ENCODE data around the gene SH2D7.

DNA sequence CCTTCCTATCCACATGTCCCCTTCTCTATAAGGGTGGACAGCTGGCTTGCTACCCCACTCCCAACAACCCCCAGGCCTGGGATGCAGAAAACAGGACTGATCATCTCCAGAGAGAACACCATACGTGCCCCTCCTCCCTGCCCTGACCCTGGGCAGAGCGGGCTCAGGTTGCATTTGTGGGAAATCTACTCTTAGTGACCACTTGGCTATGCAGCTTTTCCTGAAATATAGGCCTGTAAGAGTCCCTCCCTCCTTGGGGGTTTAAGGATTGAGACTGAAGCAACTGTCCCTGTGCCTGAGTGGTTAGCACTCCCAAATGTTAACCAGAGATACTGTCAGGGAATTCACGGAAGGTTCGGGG lies 11.7 kb downstream of the SH2D7 start:
- TF ChIP-seq ZNF70 (CRISPR knock-in tag; IDR thresholded peaks at IDR 0.05) (no peak), ZNF565 (CRISPR knock-in tag; conservative IDR thresholded peaks at IDR 0.05; ENCODE audit: low read depth) (no peak), ZC3H10 (CRISPR knock-in tag; IDR thresholded peaks at IDR 0.05) (no peak), RARB (CRISPR knock-in tag; IDR thresholded peaks at IDR 0.05) (no peak), TOX (CRISPR knock-in tag; IDR thresholded peaks at IDR 0.05; ENCODE audit: borderline replicate concordance) (no peak), PPARA (CRISPR knock-in tag; IDR thresholded peaks at IDR 0.05; ENCODE audit: borderline replicate concordance) (no peak), ZFP3 (CRISPR knock-in tag; IDR thresholded peaks at IDR 0.05) (no peak), BACH2 (CRISPR knock-in tag; IDR thresholded peaks at IDR 0.05; ENCODE audit: borderline replicate concordance) (no peak), ZFP30 (CRISPR knock-in tag; IDR thresholded peaks at IDR 0.05) (no peak), ESRRG (CRISPR knock-in tag; IDR thresholded peaks at IDR 0.05) (no peak), GLIS3 (CRISPR knock-in tag; IDR thresholded peaks at IDR 0.05) (no peak), OSR1 (CRISPR knock-in tag; IDR thresholded peaks at IDR 0.05) (no peak)
- TF ChIP-seq, protein P1, sequence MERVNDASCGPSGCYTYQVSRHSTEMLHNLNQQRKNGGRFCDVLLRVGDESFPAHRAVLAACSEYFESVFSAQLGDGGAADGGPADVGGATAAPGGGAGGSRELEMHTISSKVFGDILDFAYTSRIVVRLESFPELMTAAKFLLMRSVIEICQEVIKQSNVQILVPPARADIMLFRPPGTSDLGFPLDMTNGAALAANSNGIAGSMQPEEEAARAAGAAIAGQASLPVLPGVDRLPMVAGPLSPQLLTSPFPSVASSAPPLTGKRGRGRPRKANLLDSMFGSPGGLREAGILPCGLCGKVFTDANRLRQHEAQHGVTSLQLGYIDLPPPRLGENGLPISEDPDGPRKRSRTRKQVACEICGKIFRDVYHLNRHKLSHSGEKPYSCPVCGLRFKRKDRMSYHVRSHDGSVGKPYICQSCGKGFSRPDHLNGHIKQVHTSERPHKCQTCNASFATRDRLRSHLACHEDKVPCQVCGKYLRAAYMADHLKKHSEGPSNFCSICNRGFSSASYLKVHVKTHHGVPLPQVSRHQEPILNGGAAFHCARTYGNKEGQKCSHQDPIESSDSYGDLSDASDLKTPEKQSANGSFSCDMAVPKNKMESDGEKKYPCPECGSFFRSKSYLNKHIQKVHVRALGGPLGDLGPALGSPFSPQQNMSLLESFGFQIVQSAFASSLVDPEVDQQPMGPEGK (CRISPR knock-in tag; IDR thresholded peaks at IDR 0.05; ENCODE audit: borderline replicate concordance), result no peak
- TF ChIP-seq, protein P2, sequence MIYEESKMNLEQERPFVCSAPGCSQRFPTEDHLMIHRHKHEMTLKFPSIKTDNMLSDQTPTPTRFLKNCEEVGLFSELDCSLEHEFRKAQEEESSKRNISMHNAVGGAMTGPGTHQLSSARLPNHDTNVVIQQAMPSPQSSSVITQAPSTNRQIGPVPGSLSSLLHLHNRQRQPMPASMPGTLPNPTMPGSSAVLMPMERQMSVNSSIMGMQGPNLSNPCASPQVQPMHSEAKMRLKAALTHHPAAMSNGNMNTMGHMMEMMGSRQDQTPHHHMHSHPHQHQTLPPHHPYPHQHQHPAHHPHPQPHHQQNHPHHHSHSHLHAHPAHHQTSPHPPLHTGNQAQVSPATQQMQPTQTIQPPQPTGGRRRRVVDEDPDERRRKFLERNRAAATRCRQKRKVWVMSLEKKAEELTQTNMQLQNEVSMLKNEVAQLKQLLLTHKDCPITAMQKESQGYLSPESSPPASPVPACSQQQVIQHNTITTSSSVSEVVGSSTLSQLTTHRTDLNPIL (CRISPR knock-in tag; IDR thresholded peaks at IDR 0.05; ENCODE audit: low read depth), result no peak
